ENCODE data around the gene MIS12. TPM values are rescaled to one million over a fixed set of nuclear protein-coding genes. Genes with fewer than 3 reads are reported as not detected.

Gene MIS12
- total and polyA plus RNA-seq, 2 of the 13 experiments (the other 11 are each of a cell fraction or from before 2014, with no cell fraction given), result 13.4 to 28.0 TPM

- TF ChIP-seq, protein P1, sequence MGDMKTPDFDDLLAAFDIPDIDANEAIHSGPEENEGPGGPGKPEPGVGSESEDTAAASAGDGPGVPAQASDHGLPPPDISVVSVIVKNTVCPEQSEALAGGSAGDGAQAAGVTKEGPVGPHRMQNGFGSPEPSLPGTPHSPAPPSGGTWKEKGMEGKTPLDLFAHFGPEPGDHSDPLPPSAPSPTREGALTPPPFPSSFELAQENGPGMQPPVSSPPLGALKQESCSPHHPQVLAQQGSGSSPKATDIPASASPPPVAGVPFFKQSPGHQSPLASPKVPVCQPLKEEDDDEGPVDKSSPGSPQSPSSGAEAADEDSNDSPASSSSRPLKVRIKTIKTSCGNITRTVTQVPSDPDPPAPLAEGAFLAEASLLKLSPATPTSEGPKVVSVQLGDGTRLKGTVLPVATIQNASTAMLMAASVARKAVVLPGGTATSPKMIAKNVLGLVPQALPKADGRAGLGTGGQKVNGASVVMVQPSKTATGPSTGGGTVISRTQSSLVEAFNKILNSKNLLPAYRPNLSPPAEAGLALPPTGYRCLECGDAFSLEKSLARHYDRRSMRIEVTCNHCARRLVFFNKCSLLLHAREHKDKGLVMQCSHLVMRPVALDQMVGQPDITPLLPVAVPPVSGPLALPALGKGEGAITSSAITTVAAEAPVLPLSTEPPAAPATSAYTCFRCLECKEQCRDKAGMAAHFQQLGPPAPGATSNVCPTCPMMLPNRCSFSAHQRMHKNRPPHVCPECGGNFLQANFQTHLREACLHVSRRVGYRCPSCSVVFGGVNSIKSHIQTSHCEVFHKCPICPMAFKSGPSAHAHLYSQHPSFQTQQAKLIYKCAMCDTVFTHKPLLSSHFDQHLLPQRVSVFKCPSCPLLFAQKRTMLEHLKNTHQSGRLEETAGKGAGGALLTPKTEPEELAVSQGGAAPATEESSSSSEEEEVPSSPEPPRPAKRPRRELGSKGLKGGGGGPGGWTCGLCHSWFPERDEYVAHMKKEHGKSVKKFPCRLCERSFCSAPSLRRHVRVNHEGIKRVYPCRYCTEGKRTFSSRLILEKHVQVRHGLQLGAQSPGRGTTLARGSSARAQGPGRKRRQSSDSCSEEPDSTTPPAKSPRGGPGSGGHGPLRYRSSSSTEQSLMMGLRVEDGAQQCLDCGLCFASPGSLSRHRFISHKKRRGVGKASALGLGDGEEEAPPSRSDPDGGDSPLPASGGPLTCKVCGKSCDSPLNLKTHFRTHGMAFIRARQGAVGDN (CRISPR knock-in tag; IDR thresholded peaks at IDR 0.05), result no peak
- TF ChIP-seq NFYC (CRISPR knock-in tag; IDR thresholded peaks at IDR 0.05) (peak; percentile 66), TFE3 (CRISPR knock-in tag; IDR thresholded peaks at IDR 0.05) (no peak), MED1 (CRISPR knock-in tag; IDR thresholded peaks at IDR 0.05) (peak; percentile 78), CREB1 (IDR thresholded peaks at IDR 0.05) (peak; percentile 41), CREB1 (CRISPR knock-in tag; IDR thresholded peaks at IDR 0.05) (peak; percentile 73; the same call in 1 of the 2 replicates), TEAD3 (CRISPR knock-in tag; optimal IDR thresholded peaks at IDR 0.05; ENCODE audit: borderline replicate concordance) (peak; percentile 92), KLF16 (CRISPR knock-in tag; IDR thresholded peaks at IDR 0.05) (peak in 1 of 2 experiments; percentile 64; a peak in 1 of 4 replicates), SKI (IDR thresholded peaks at IDR 0.05; ENCODE audit: partially characterized antibody) (peak; percentile 74), ZNF879 (CRISPR knock-in tag; IDR thresholded peaks at IDR 0.05) (no peak), ZNF292 (CRISPR knock-in tag; IDR thresholded peaks at IDR 0.05; ENCODE audit: borderline replicate concordance, low read depth) (peak; percentile 38; the same call in 1 of the 2 replicates), SP1 (IDR thresholded peaks at IDR 0.05) (no peak), SP1 (CRISPR knock-in tag; IDR thresholded peaks at IDR 0.05) (peak; percentile 23; the same call in 1 of the 2 replicates), ZNF34 (CRISPR knock-in tag; IDR thresholded peaks at IDR 0.05; ENCODE audit: borderline replicate concordance) (no peak), ZBTB7B (CRISPR knock-in tag; IDR thresholded peaks at IDR 0.05) (peak; percentile 75; the same call in 1 of the 2 replicates), NCOA2 (CRISPR knock-in tag; IDR thresholded peaks at IDR 0.05) (peak; percentile 17; the same call in 1 of the 2 replicates), LCORL (IDR thresholded peaks at IDR 0.05) (peak; percentile 96), LCORL (CRISPR knock-in tag; IDR thresholded peaks at IDR 0.05) (peak; percentile 94), SAP130 (CRISPR knock-in tag; IDR thresholded peaks at IDR 0.05; ENCODE audit: low read depth) (peak; percentile 78), FOXP4 (CRISPR knock-in tag; IDR thresholded peaks at IDR 0.05) (peak; percentile 70; the same call in 1 of the 2 replicates)
- TF ChIP-seq, protein P2, sequence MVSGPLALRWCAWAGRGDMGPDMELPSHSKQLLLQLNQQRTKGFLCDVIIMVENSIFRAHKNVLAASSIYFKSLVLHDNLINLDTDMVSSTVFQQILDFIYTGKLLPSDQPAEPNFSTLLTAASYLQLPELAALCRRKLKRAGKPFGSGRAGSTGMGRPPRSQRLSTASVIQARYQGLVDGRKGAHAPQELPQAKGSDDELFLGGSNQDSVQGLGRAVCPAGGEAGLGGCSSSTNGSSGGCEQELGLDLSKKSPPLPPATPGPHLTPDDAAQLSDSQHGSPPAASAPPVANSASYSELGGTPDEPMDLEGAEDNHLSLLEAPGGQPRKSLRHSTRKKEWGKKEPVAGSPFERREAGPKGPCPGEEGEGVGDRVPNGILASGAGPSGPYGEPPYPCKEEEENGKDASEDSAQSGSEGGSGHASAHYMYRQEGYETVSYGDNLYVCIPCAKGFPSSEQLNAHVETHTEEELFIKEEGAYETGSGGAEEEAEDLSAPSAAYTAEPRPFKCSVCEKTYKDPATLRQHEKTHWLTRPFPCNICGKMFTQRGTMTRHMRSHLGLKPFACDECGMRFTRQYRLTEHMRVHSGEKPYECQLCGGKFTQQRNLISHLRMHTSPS (CRISPR knock-in tag; IDR thresholded peaks at IDR 0.05; ENCODE audit: low read depth), result peak; percentile 77; the same call in 1 of the 2 replicates
Measured at GRCh38 chr17:5516060-5516792, 29.9 kb downstream of the MIS12 start (continued).

Measured in HepG2 (cell line).